ENCODE measurements around the gene DLG2. TPM values are rescaled to one million over a fixed set of nuclear protein-coding genes. Genes with fewer than 3 reads are reported as not detected.
A peak's percentile ranks its signal among the peaks of the same experiment; 100 is the strongest.

The DLG2 gene
- total RNA-seq, 2 experiments from 2014 or later: 6.9 to 8.2 TPM

GRCh38 chr11:84714316-84714780 lies 912.8 kb downstream of the DLG2 start:
- no peaks in the 10 kb centered on the region for H3K36me3 ChIP-seq (ENCODE audit: insufficient read depth, low read length)
- no peak overlapping the region for H3K27ac ChIP-seq (ENCODE audit: low read depth, low read length, poor library complexity, severe bottlenecking)
- no peaks in the 10 kb centered on the region for H3K4me1 ChIP-seq (ENCODE audit: insufficient read depth, low read length, poor library complexity, severe bottlenecking)
- ChIA-PET CTCF (ENCODE audit: unreplicated experiment) (no interaction called here), POLR2A (no interaction called here)
- H3K4me2 ChIP-seq (ENCODE audit: low read length): no peak overlapping the region
- DNase-seq (ENCODE audit: low spot score): peak; percentile 71
- H3K4me3 ChIP-seq (ENCODE audit: low read depth, low read length, poor library complexity, severe bottlenecking): no peak overlapping the region
- no peak for TF ChIP-seq EZH2phosphoT487 (IDR thresholded peaks at IDR 0.05; ENCODE audit: borderline replicate concordance, low read depth, low read length)
- TF ChIP-seq, protein P1, sequence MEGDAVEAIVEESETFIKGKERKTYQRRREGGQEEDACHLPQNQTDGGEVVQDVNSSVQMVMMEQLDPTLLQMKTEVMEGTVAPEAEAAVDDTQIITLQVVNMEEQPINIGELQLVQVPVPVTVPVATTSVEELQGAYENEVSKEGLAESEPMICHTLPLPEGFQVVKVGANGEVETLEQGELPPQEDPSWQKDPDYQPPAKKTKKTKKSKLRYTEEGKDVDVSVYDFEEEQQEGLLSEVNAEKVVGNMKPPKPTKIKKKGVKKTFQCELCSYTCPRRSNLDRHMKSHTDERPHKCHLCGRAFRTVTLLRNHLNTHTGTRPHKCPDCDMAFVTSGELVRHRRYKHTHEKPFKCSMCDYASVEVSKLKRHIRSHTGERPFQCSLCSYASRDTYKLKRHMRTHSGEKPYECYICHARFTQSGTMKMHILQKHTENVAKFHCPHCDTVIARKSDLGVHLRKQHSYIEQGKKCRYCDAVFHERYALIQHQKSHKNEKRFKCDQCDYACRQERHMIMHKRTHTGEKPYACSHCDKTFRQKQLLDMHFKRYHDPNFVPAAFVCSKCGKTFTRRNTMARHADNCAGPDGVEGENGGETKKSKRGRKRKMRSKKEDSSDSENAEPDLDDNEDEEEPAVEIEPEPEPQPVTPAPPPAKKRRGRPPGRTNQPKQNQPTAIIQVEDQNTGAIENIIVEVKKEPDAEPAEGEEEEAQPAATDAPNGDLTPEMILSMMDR (conservative IDR thresholded peaks at IDR 0.05; ENCODE audit: low read length): peak; percentile 71
- no peaks in the 10 kb centered on the region for H3K9me3 ChIP-seq (ENCODE audit: low read length)
- intact Hi-C loops (cut with micrococcal nuclease; ENCODE audit: unreplicated experiment): loop anchor here (1.0 kb wide), 1 partner anchor 156 kb away; no protein-coding TSS in a partner anchor
- no TSS peak for BruUV-seq (replicated peaks)
- no peaks in the 10 kb centered on the region for H3K79me2 ChIP-seq (ENCODE audit: insufficient read depth, low read depth, low read length)
- H3K9me2 ChIP-seq (ENCODE audit: insufficient read depth, low read length): no peaks in the 10 kb centered on the region
- no peak overlapping the region for H2AFZ ChIP-seq (ENCODE audit: low read length)
- H4K20me1 ChIP-seq (ENCODE audit: insufficient read depth, low read length): no peaks in the 10 kb centered on the region

DNA sequence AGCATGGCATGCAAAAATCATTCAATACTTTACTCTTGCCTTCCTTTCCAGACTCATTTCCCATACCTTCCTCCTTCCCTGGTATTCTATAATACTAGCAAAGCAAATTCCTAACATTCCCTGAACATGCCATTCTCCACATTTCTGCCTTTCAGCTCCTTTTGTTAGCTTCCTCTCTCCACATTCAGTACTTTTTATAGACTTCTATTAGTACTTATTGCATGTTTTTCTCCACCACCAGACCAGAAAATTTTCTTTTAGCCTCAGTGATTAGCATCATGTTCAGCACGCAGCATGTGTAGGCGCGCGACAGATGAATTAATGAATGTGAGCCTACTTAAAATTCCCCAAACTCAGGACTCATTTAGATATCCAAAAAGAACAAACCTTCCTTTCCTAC lies 935.3 kb downstream of the DLG2 start:
- DNase-seq (ENCODE audit: low spot score): no peak
- intact Hi-C loops (cut with micrococcal nuclease; ENCODE audit: unreplicated experiment): no loop called here
- ChIA-PET CTCF (ENCODE audit: unreplicated experiment) (interaction anchor here (0.5 kb wide), 1 partner anchor 1467 kb away, joined by 6 read pairs; no protein-coding TSS in a partner anchor), POLR2A (no interaction called here)
- Histone ChIP-seq H4K20me1 (ENCODE audit: insufficient read depth, low read length) (no peaks in the 10 kb centered on the region), H3K4me2 (ENCODE audit: low read length) (no peak overlapping the region), H3K9me3 (ENCODE audit: low read length) (no peaks in the 10 kb centered on the region), H3K4me3 (ENCODE audit: low read depth, low read length, poor library complexity, severe bottlenecking) (no peak overlapping the region), H3K27ac (ENCODE audit: low read depth, low read length, poor library complexity, severe bottlenecking) (no peak overlapping the region), H3K36me3 (ENCODE audit: insufficient read depth, low read length) (no peaks in the 10 kb centered on the region), H3K9me2 (ENCODE audit: insufficient read depth, low read length) (no peaks in the 10 kb centered on the region), H3K4me1 (ENCODE audit: insufficient read depth, low read length, poor library complexity, severe bottlenecking) (no peaks in the 10 kb centered on the region), H2AFZ (ENCODE audit: low read length) (no peak overlapping the region), H3K79me2 (ENCODE audit: insufficient read depth, low read depth, low read length) (no peaks in the 10 kb centered on the region)
- BruUV-seq (replicated peaks): no TSS peak
- no peak for TF ChIP-seq EZH2phosphoT487 (IDR thresholded peaks at IDR 0.05; ENCODE audit: borderline replicate concordance, low read depth, low read length)

DNA sequence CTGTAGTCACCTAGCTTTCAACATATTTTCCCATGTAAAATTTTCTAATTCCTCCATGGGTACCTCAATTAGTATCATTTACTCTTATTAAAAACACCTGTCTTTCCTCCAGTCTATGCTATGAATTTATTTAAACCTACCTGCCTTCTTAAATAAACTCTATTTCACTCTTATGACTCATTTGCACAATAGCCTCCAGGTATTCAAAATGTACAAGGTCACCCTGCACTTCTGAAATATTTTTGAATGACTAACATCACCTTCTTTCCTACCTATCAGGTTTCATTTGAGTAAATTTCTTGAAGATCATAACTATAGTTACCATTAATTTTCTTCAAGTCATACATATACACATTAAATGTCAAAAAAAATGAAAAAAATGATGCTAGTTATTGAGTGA lies 939.7 kb downstream of the DLG2 start:
- H4K20me1 ChIP-seq (ENCODE audit: insufficient read depth, low read length): no peaks in the 10 kb centered on the region
- DNase-seq (ENCODE audit: low spot score): no peak
- POLR2A ChIA-PET: no interaction called here
- H3K9me2 ChIP-seq (ENCODE audit: insufficient read depth, low read length): no peaks in the 10 kb centered on the region
- CTCF ChIA-PET (ENCODE audit: unreplicated experiment): no interaction called here
- no peak for TF ChIP-seq EZH2phosphoT487 (IDR thresholded peaks at IDR 0.05; ENCODE audit: borderline replicate concordance, low read depth, low read length)
- no peaks in the 10 kb centered on the region for H3K79me2 ChIP-seq (ENCODE audit: insufficient read depth, low read depth, low read length)
- intact Hi-C loops (cut with micrococcal nuclease; ENCODE audit: unreplicated experiment): no loop called here
- H3K4me1 ChIP-seq (ENCODE audit: insufficient read depth, low read length, poor library complexity, severe bottlenecking): no peaks in the 10 kb centered on the region
- no peak overlapping the region for H3K4me2 ChIP-seq (ENCODE audit: low read length)
- H3K4me3 ChIP-seq (ENCODE audit: low read depth, low read length, poor library complexity, severe bottlenecking): no peak overlapping the region
- no peak overlapping the region for H3K27ac ChIP-seq (ENCODE audit: low read depth, low read length, poor library complexity, severe bottlenecking)
- no peaks in the 10 kb centered on the region for H3K9me3 ChIP-seq (ENCODE audit: low read length)
- no TSS peak for BruUV-seq (replicated peaks)
- no peaks in the 10 kb centered on the region for H3K36me3 ChIP-seq (ENCODE audit: insufficient read depth, low read length)
- no peak overlapping the region for H2AFZ ChIP-seq (ENCODE audit: low read length)

DNA sequence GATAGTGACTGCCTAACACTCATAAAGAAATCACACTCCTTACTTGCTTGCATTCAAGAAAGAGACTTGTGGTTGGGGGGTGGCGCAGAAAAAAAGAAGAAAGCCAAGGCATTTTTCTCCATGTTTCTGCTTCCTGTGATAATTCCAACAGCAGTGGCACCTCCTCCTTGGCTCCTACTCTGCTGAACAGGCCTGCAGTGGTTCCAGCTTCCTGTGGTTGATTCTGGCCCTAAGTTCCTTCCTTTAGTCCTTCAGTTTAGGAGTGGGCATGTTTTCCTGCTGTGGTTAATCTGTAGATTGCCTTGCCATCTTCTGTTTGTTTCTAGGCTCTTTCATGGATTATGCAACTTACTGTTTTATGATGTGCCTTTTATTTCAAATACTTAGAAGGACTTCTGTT lies 940.4 kb downstream of the DLG2 start:
- no peaks in the 10 kb centered on the region for H3K79me2 ChIP-seq (ENCODE audit: insufficient read depth, low read depth, low read length)
- no peaks in the 10 kb centered on the region for H3K9me2 ChIP-seq (ENCODE audit: insufficient read depth, low read length)
- BruUV-seq (replicated peaks): no TSS peak
- ChIA-PET POLR2A (no interaction called here), CTCF (ENCODE audit: unreplicated experiment) (no interaction called here)
- H2AFZ ChIP-seq (ENCODE audit: low read length): no peak overlapping the region
- H3K27ac ChIP-seq (ENCODE audit: low read depth, low read length, poor library complexity, severe bottlenecking): no peak overlapping the region
- intact Hi-C loops (cut with micrococcal nuclease; ENCODE audit: unreplicated experiment): no loop called here
- no peaks in the 10 kb centered on the region for H3K9me3 ChIP-seq (ENCODE audit: low read length)
- no peak overlapping the region for H3K4me3 ChIP-seq (ENCODE audit: low read depth, low read length, poor library complexity, severe bottlenecking)
- TF ChIP-seq EZH2phosphoT487 (IDR thresholded peaks at IDR 0.05; ENCODE audit: borderline replicate concordance, low read depth, low read length): no peak
- TF ChIP-seq, protein P1 (conservative IDR thresholded peaks at IDR 0.05; ENCODE audit: low read length): no peak
- no peaks in the 10 kb centered on the region for H3K4me1 ChIP-seq (ENCODE audit: insufficient read depth, low read length, poor library complexity, severe bottlenecking)
- no peaks in the 10 kb centered on the region for H3K36me3 ChIP-seq (ENCODE audit: insufficient read depth, low read length)
- no peak for DNase-seq (ENCODE audit: low spot score)
- H4K20me1 ChIP-seq (ENCODE audit: insufficient read depth, low read length): no peaks in the 10 kb centered on the region
- no peak overlapping the region for H3K4me2 ChIP-seq (ENCODE audit: low read length)
